ENCODE data around the gene DLX6. TPM values are rescaled to one million over a fixed set of nuclear protein-coding genes. Genes with fewer than 3 reads are reported as not detected.

DLX6 gene
- total RNA-seq, 1 experiment from 2014 or later: 17.9 TPM

GRCh38 chr7:96968981-96969380, 36.4 kb upstream of the DLX6 start:
- Histone ChIP-seq H3K27ac (ENCODE audit: low read depth, low read length, poor library complexity, severe bottlenecking) (no peak overlapping the region), H3K4me3 (ENCODE audit: low read depth, low read length, poor library complexity, severe bottlenecking) (no peak overlapping the region), H3K4me1 (ENCODE audit: insufficient read depth, low read length, poor library complexity, severe bottlenecking) (no peaks in the 10 kb centered on the region), H3K27me3 (replicated peaks; ENCODE audit: insufficient read depth, low read depth, low read length, poor library complexity) (no peaks in the 10 kb centered on the region), H3K36me3 (ENCODE audit: insufficient read depth, low read length, poor library complexity, severe bottlenecking) (no peaks in the 10 kb centered on the region), H3K9me3 (ENCODE audit: low read depth, low read length, poor library complexity, severe bottlenecking) (no peaks in the 10 kb centered on the region)
- ChIA-PET POLR2A (ENCODE audit: low non-redundant PET) (no interaction called here), CTCF (no interaction called here)
- no peak for DNase-seq (ENCODE audit: low spot score)
- intact Hi-C loops (cut with micrococcal nuclease; ENCODE audit: unreplicated experiment): no loop called here
- no peak for TF ChIP-seq CTCF (conservative IDR thresholded peaks at IDR 0.05; ENCODE audit: low read depth, low read length)
- TF ChIP-seq EZH2 (IDR thresholded peaks at IDR 0.05; ENCODE audit: borderline replicate concordance, low read depth, low read length, poor library complexity, severe bottlenecking): no peak
- BruUV-seq (replicated peaks): no TSS peak

GRCh38 chr7:96970739-96971138, 34.6 kb upstream of the DLX6 start:
- Histone ChIP-seq H3K27me3 (replicated peaks; ENCODE audit: insufficient read depth, low read depth, low read length, poor library complexity) (no peaks in the 10 kb centered on the region), H3K4me3 (ENCODE audit: low read depth, low read length, poor library complexity, severe bottlenecking) (no peak overlapping the region), H3K27ac (ENCODE audit: low read depth, low read length, poor library complexity, severe bottlenecking) (no peak overlapping the region), H3K9me3 (ENCODE audit: low read depth, low read length, poor library complexity, severe bottlenecking) (no peaks in the 10 kb centered on the region), H3K4me1 (ENCODE audit: insufficient read depth, low read length, poor library complexity, severe bottlenecking) (no peaks in the 10 kb centered on the region), H3K36me3 (ENCODE audit: insufficient read depth, low read length, poor library complexity, severe bottlenecking) (no peaks in the 10 kb centered on the region)
- no TSS peak for BruUV-seq (replicated peaks)
- intact Hi-C loops (cut with micrococcal nuclease; ENCODE audit: unreplicated experiment): no loop called here
- POLR2A ChIA-PET (ENCODE audit: low non-redundant PET): no interaction called here
- no peak for DNase-seq (ENCODE audit: low spot score)
- CTCF ChIA-PET: no interaction called here
- TF ChIP-seq CTCF (conservative IDR thresholded peaks at IDR 0.05; ENCODE audit: low read depth, low read length): no peak
- TF ChIP-seq EZH2 (IDR thresholded peaks at IDR 0.05; ENCODE audit: borderline replicate concordance, low read depth, low read length, poor library complexity, severe bottlenecking): no peak

GRCh38 chr7:96973986-96974385, 31.4 kb upstream of the DLX6 start:
- TF ChIP-seq EZH2 (IDR thresholded peaks at IDR 0.05; ENCODE audit: borderline replicate concordance, low read depth, low read length, poor library complexity, severe bottlenecking) (no peak), CTCF (conservative IDR thresholded peaks at IDR 0.05; ENCODE audit: low read depth, low read length) (no peak)
- H3K9me3 ChIP-seq (ENCODE audit: low read depth, low read length, poor library complexity, severe bottlenecking): no peaks in the 10 kb centered on the region
- DNase-seq (ENCODE audit: low spot score): no peak
- ChIA-PET POLR2A (ENCODE audit: low non-redundant PET) (no interaction called here), CTCF (no interaction called here)
- H3K27me3 ChIP-seq (replicated peaks; ENCODE audit: insufficient read depth, low read depth, low read length, poor library complexity): no peaks in the 10 kb centered on the region
- H3K27ac ChIP-seq (ENCODE audit: low read depth, low read length, poor library complexity, severe bottlenecking): no peak overlapping the region
- no peaks in the 10 kb centered on the region for H3K36me3 ChIP-seq (ENCODE audit: insufficient read depth, low read length, poor library complexity, severe bottlenecking)
- H3K4me1 ChIP-seq (ENCODE audit: insufficient read depth, low read length, poor library complexity, severe bottlenecking): peaks cover 5% of the 10 kb centered on the region
- BruUV-seq (replicated peaks): no TSS peak
- no peak overlapping the region for H3K4me3 ChIP-seq (ENCODE audit: low read depth, low read length, poor library complexity, severe bottlenecking)
- intact Hi-C loops (cut with micrococcal nuclease; ENCODE audit: unreplicated experiment): no loop called here
